Left lung (tissue), 10 donors: ENCODE measurements around the gene BTN3A1. TPM values are rescaled to one million over a fixed set of nuclear protein-coding genes. Genes with fewer than 3 reads are reported as not detected.

Experiments
- ATAC-seq: fragments of 200-7000 bp; cut with Tn5 transposase; one replicate; pipeline ENCODE4 v1.9.1; 2020; ENCODE audit warnings: moderate library complexity
- DNase-seq, 4 donors: peaks; one replicate each; pipeline ENCODE4 v3.0.0-alpha.2; 2013 to 2020
- H3K27ac ChIP-seq, 2 donors: fragments of 200-600 bp; sonication (generic) in 1 of 2; one replicate each; pipeline versions ENCODE4 v1.5.0 to v1.8.0; 2020 to 2021
- H3K27me3 ChIP-seq, 2 donors: fragments of 200-600 bp; sonication (generic) in 1 of 2; one replicate each; pipeline versions ENCODE4 v1.5.0 to v1.8.0; 2020 to 2021
- H3K36me3 ChIP-seq, 2 donors: fragments of 200-600 bp; sonication (generic) in 1 of 2; one replicate each; pipeline versions ENCODE4 v1.5.0 to v1.8.0; 2020 to 2021
- H3K4me1 ChIP-seq, 2 donors: fragments of 200-600 bp; one replicate each; pipeline ENCODE4 v1.8.0; 2021
- H3K4me3 ChIP-seq, 2 donors: fragments of 200-600 bp; sonication (generic) in 1 of 2; one replicate each; pipeline versions ENCODE4 v1.5.0 to v1.8.0; 2020 to 2021; ENCODE audit warnings: mild to moderate bottlenecking in 1 of 2
- H3K9me3 ChIP-seq, 2 donors: fragments of 200-600 bp; sonication (generic) in 1 of 2; one replicate each; pipeline versions ENCODE4 v1.5.0 to v1.8.0; 2020 to 2021
- intact Hi-C, 2 donors: fragments of 100-400 bp; cut with DNase I; formaldehyde crosslinking; loops; one replicate each; pipeline versions ENCODE4 v1.11.2 to v1.14.2; 2022
- polyA plus RNA-seq, 6 donors: library from polyadenylated mRNA; unstranded; fragments of 120-200 nt; gene quantifications; one replicate each; pipeline ENCODE4 v1.2.1, GENCODE V29; 2013; ENCODE audit not compliant: insufficient read length in 6 of 6
- total RNA-seq, 2 donors: library from RNA; stranded (reverse); fragmentation: NEBNext Ultra II Directional; extraction: Animal tissue kit (Norgen Biotek cat#: 25700); gene quantifications; one replicate each; pipeline ENCODE4 v1.2.1, GENCODE V29; 2021
- TF ChIP-seq, protein P1 (sequence below), 2 donors: fragments of 200-600 bp; sonication (generic) in 1 of 2; IDR thresholded peaks; one replicate each; pipeline versions ENCODE4 v1.5.0 to v1.8.0; 2021; ENCODE audit warnings: antibody characterized with exemption in 2 of 2
- donor health status: DM: no; HTN: yes; CAD: no.
- donor health status: DM: no; HTN: no; CAD: no.

Gene BTN3A1
- total and polyA plus RNA-seq, 8 donors: 48.0 to 81.5 (median 64.4) TPM

DNA sequence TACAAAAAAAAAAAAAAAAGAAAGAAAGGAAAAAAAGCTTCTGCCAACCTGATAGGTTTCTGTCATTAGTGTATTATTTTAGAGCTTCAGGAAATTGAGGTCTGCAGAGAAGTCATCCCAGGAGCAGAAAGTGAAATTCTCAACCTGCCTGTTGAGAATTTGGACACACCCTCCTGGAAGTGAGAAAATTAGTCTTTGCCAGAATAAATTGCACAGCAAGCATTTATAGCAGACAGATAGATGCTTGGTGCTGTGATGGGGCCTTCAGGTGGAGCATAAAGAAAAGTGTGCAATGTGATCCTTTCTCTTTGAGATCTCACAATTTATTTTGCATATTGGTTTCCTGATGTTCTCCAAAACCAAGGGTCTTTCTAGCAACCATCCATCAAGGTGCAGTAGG, 14.5 kb upstream of the BTN3A1 start:
- Histone ChIP-seq H3K27me3 (no peaks in the 10 kb centered on the region), H3K36me3 (peaks cover 0 to 18% of the 10 kb centered on the region in 2 donors), H3K27ac (no peak overlapping the region), H3K4me1 (peaks cover 0 to 35% of the 10 kb centered on the region in 2 donors), H3K9me3 (no peaks in the 10 kb centered on the region), H3K4me3 (no peak overlapping the region)
- intact Hi-C loops: no loop called here
- TF ChIP-seq, protein P1, sequence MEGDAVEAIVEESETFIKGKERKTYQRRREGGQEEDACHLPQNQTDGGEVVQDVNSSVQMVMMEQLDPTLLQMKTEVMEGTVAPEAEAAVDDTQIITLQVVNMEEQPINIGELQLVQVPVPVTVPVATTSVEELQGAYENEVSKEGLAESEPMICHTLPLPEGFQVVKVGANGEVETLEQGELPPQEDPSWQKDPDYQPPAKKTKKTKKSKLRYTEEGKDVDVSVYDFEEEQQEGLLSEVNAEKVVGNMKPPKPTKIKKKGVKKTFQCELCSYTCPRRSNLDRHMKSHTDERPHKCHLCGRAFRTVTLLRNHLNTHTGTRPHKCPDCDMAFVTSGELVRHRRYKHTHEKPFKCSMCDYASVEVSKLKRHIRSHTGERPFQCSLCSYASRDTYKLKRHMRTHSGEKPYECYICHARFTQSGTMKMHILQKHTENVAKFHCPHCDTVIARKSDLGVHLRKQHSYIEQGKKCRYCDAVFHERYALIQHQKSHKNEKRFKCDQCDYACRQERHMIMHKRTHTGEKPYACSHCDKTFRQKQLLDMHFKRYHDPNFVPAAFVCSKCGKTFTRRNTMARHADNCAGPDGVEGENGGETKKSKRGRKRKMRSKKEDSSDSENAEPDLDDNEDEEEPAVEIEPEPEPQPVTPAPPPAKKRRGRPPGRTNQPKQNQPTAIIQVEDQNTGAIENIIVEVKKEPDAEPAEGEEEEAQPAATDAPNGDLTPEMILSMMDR (IDR thresholded peaks at IDR 0.05): no peak
- DNase-seq (no peak), ATAC-seq (no peak)

DNA sequence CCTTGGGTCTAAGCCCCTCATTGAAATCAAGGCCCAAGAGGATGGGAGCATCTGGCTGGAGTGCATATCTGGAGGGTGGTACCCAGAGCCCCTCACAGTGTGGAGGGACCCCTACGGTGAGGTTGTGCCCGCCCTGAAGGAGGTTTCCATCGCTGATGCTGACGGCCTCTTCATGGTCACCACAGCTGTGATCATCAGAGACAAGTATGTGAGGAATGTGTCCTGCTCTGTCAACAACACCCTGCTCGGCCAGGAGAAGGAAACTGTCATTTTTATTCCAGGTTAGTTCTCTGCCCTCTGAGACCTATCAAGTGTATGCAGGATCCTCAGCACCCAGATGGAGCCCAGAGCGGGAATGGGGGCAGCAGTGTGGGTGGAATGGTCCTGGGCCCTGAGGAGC, 14.1 kb upstream of the BTN3A1 start:
- no peak for ATAC-seq
- H3K36me3 ChIP-seq: peaks cover 0 to 22% of the 10 kb centered on the region in 2 donors
- intact Hi-C loops: no loop called here
- H3K27ac ChIP-seq: no peak overlapping the region
- H3K4me1 ChIP-seq: peaks cover 0 to 32% of the 10 kb centered on the region in 2 donors
- H3K27me3 ChIP-seq: no peaks in the 10 kb centered on the region
- H3K9me3 ChIP-seq: no peaks in the 10 kb centered on the region
- DNase-seq: no peak
- H3K4me3 ChIP-seq: no peak overlapping the region
- TF ChIP-seq, protein P1 (IDR thresholded peaks at IDR 0.05): no peak

DNA sequence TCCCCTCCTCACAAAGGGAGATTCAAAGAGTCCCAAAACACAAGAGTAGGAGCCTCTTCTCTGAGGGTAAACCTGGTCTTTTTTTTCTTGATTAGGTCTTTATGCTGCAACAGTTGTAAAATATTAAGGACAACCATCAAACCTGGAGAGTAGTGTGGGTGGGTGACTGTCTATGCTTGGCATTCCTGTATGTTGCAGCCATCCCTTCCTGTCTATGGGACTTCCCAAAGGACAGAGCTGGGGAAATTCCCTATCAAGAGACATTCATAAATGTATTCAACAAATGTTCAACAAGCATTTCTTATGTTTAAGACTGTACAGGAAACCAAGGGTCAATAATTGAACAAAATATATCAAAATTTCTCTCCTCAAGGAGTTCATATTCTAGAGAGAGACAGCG, 13.6 kb upstream of the BTN3A1 start:
- ATAC-seq (no peak), DNase-seq (no peak)
- Histone ChIP-seq H3K4me3 (no peak overlapping the region), H3K27ac (no peak overlapping the region), H3K4me1 (peaks cover 0 to 32% of the 10 kb centered on the region in 2 donors), H3K36me3 (peaks cover 0 to 22% of the 10 kb centered on the region in 2 donors), H3K9me3 (no peaks in the 10 kb centered on the region), H3K27me3 (no peaks in the 10 kb centered on the region)
- intact Hi-C loops: no loop called here
- TF ChIP-seq, protein P1 (IDR thresholded peaks at IDR 0.05): no peak

DNA sequence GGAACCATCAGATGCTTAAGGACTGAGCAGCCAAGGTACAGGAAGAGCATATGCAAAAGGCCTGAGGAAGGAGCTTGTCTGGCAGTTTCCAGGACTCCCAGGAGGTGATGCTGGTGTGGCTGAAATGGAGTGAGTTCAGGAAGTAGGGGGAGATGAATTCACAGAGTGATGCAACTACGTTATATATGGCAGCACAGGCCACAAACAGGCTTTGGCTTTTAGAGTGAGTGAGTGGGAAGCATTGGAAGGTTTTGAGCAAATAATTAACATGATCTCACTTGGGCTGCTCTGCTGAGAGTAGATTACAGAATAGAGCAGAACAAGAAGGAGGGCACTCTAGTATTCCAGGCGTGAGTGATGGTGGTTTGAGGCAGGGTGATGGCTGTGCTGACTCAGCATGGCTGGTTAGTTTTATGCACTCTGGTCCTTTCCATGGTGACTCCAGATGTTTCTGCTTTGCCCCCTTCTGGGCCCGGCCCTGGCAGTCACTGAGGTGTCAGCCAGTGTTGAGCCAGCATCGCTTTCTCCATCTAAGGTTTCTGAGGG, 12.7 kb upstream of the BTN3A1 start:
- TF ChIP-seq, protein P1 (IDR thresholded peaks at IDR 0.05): no peak
- Histone ChIP-seq H3K36me3 (peaks cover 0 to 22% of the 10 kb centered on the region in 2 donors), H3K27ac (no peak overlapping the region), H3K27me3 (no peaks in the 10 kb centered on the region), H3K4me3 (no peak overlapping the region), H3K9me3 (no peaks in the 10 kb centered on the region), H3K4me1 (peaks cover 0 to 22% of the 10 kb centered on the region in 2 donors)
- DNase-seq (no peak), ATAC-seq (no peak)
- intact Hi-C loops: no loop called here

DNA sequence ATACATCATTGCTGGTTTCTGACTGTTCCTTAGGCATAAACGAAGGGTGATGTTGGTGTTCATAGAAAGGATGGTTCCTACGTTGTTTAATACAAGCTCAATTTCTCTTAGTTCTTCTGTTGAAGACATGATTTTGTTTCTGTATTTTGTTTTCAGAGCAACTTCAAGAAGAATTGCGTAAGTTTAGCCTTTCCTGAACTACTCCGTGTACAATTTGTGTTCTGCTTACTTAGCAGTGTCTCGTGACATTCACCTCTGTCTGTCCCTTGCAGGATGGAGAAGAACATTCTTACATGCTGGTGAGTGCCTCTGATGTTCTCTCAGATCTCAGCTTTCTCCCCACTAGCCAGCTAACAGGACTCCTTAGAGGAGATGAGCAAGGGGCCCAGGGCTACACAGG, 11.5 kb upstream of the BTN3A1 start:
- TF ChIP-seq, protein P1 (IDR thresholded peaks at IDR 0.05): no peak
- intact Hi-C loops: no loop called here
- Histone ChIP-seq H3K36me3 (peaks cover 0 to 22% of the 10 kb centered on the region in 2 donors), H3K9me3 (no peaks in the 10 kb centered on the region), H3K27me3 (no peaks in the 10 kb centered on the region), H3K4me1 (peaks cover 0 to 11% of the 10 kb centered on the region in 2 donors), H3K27ac (no peak overlapping the region), H3K4me3 (no peak overlapping the region)
- ATAC-seq (no peak), DNase-seq (no peak)
